PC-9 (cell line): Measurements from ENCODE around the gene CEMIP2.

ENCODE experiments used
- CTCF ChIP-seq: fragments of 200-600 bp; sonication (generic); conservative IDR thresholded peaks from 2 replicates; pipeline ENCODE4 v1.6.1; 2017; ENCODE audit warnings: mixed run types, antibody characterized with exemption, mild to moderate bottlenecking, moderate library complexity
- EZH2 ChIP-seq: fragments of 200-600 bp; sonication (generic); IDR thresholded peaks from 2 replicates; pipeline ENCODE4 v1.8.0; 2017; ENCODE audit warnings: antibody characterized with exemption, low read depth

- TF ChIP-seq CTCF (no peak), EZH2 (no peak)
Measured at GRCh38 chr9:71795097-71795813, 26.9 kb upstream of the CEMIP2 start.
